A549 treated with RU486 at 1 μM for 4 hours (cell line): ENCODE data around the gene DYSF. TPM values are rescaled to one million over a fixed set of nuclear protein-coding genes. Genes with fewer than 3 reads are reported as not detected.

Experiments used
- total RNA-seq: library from RNA; stranded (reverse); fragments of 200-300 nt; extraction: Qiagen RNA extraction; gene quantifications from 5 replicates; pipeline ENCODE4 v1.2.3, GENCODE V29; 2022; ENCODE audit warnings: low read depth

The DYSF gene
- total RNA-seq, result 0.56 to 0.81 TPM (median 0.67 TPM) in 5 replicates

DNA sequence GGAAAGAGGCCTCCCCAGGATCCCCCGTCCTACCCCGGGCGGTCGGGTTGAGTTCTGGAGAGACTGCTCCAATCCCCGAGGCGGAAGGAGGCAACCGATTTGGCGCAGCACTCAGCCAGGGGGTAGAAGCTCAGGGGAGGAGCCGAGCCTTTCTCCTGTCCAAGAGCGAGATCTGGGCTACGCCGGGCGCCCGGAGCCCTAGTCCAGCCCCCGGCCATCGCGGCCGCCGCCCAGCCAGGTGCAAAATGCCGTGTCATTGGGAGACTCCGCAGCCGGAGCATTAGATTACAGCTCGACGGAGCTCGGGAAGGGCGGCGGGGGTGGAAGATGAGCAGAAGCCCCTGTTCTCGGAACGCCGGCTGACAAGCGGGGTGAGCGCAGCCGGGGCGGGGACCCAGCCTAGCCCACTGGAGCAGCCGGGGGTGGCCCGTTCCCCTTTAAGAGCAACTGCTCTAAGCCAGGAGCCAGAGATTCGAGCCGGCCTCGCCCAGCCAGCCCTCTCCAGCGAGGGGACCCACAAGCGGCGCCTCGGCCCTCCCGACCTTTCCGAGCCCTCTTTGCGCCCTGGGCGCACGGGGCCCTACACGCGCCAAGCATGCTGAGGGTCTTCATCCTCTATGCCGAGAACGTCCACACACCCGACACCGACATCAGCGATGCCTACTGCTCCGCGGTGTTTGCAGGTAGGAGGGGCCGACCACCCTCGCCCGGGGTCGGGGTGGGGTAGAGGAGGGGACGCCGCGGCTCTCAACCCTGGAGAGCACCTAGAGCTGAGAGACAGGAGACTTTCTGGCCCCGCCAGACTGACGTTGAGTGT, at the start of gene DYSF:
Gene DYSF (plus strand): TSS at position 158 of the 817 bp plus-strand sequence.

Other genes with a start within 250 kb of the DYSF start
- gene PAIP2B, start 226.5 kb upstream of the DYSF start, total RNA-seq, result 0.22 to 0.32 TPM (median 0.25 TPM) in 5 replicates
- gene ZNF638, start 121.8 kb upstream of the DYSF start, total RNA-seq, result 62.1 to 79.5 TPM (median 65.9 TPM) in 5 replicates